HG03457 (cell line): ENCODE measurements around the gene IBA57.

ENCODE experiments used
- ATAC-seq: cut with Tn5 transposase; IDR thresholded peaks from one replicate; pipeline ENCODE4 v1.9.1; 2021; ENCODE audit warnings: moderate number of reproducible peaks; ENCODE audit not compliant: unreplicated experiment

Gene IBA57

GRCh38 chr1:228144193-228144992 is 21.2 kb upstream of the IBA57 start:
- no peak for ATAC-seq

GRCh38 chr1:228144993-228145343 is 20.6 kb upstream of the IBA57 start:
- no peak for ATAC-seq

GRCh38 chr1:228145463-228146416 is 19.9 kb upstream of the IBA57 start:
- no peak for ATAC-seq

- ATAC-seq = no peak
Observed at GRCh38 chr1:228146417-228147150, 19.0 kb upstream of the IBA57 start.

GRCh38 chr1:228147151-228147693 is 18.4 kb upstream of the IBA57 start:
- ATAC-seq = no peak

- no peak for ATAC-seq
Observed at GRCh38 chr1:228147768-228148167, 17.8 kb upstream of the IBA57 start.

GRCh38 chr1:228148196-228148861 is 17.3 kb upstream of the IBA57 start:
- no peak for ATAC-seq

- ATAC-seq = no peak
Observed at GRCh38 chr1:228148935-228149405, 16.6 kb upstream of the IBA57 start.

GRCh38 chr1:228149406-228150119 is 16.0 kb upstream of the IBA57 start, which contains the start of gene GJC2:
TSS of gene GJC2 (plus strand) at chr1:228149930. CDS start at chr1:228157759, 7,829 bp downstream.
- no peak for ATAC-seq

GRCh38 chr1:228150120-228150460 is 15.5 kb upstream of the IBA57 start:
- ATAC-seq = no peak

GRCh38 chr1:228150461-228151179 is 15.0 kb upstream of the IBA57 start:
- no peak for ATAC-seq

GRCh38 chr1:228151180-228151925 is 14.3 kb upstream of the IBA57 start:
- ATAC-seq = no peak

- no peak for ATAC-seq
Observed at GRCh38 chr1:228152097-228152917, 13.3 kb upstream of the IBA57 start.

GRCh38 chr1:228152918-228153258 is 12.7 kb upstream of the IBA57 start:
- ATAC-seq = no peak

GRCh38 chr1:228154021-228154669 is 11.5 kb upstream of the IBA57 start:
- no peak for ATAC-seq

- ATAC-seq = no peak
Observed at GRCh38 chr1:228154670-228155571, 10.7 kb upstream of the IBA57 start.
